HCT116 (cell line): Measurements from ENCODE around the gene RBM20. TPM values are rescaled to one million over a fixed set of nuclear protein-coding genes. Genes with fewer than 3 reads are reported as not detected.

Experiments
- ATAC-seq: fragments of 200-7000 bp; cut with Tn5 transposase; 2 replicates; pipeline ENCODE4 v1.9.1; 2020; ENCODE audit warnings: mild to moderate bottlenecking, moderate library complexity
- BruUV-seq: library from RNA; stranded (reverse); fragments of 400-500 nt; replicated peaks from 2 replicates; lab custom pipeline; 2021; lab: Mats Ljungman, UMichigan
- CTCF ChIA-PET: fragments of 300-600 bp; sonication (Branson Sonifier 250); formaldehyde crosslinking; loops from one replicate; lab custom pipeline; 2021; ENCODE audit warnings: antibody characterized with exemption; lab: Charles Lee
- POLR2A ChIA-PET: fragments of 300-600, 350-600 bp; sonication (Branson Sonifier 250); formaldehyde crosslinking; loops from one replicate; lab custom pipeline; 2021; ENCODE audit warnings: antibody characterized with exemption; lab: Charles Lee
- RAD21 ChIA-PET, 2 experiments: fragments of 300-600 bp; sonication (Branson Sonifier 250); formaldehyde crosslinking; loops; one replicate each; lab custom pipeline; 2023; ENCODE audit warnings: low total read pairs in 2 of 2; ENCODE audit not compliant: uncharacterized antibody in 2 of 2, unreplicated experiment in 2 of 2, low non-redundant PET in 1 of 2; lab: Charles Lee
- DNase-seq: peaks from one replicate; pipeline ENCODE4 v3.0.0-alpha.2; 2010; ENCODE audit warnings: low read depth, low spot score
- H2AFZ ChIP-seq: fragments of 200-600 bp; shearing (Covaris generic), sonication (generic); 2 replicates; pipeline ENCODE4 v1.6.1; 2017; ENCODE audit warnings: low read depth, mixed run types, mixed read lengths, antibody characterized with exemption, low read length; ENCODE audit not compliant: poor library complexity, severe bottlenecking
- H3K27ac ChIP-seq: 2 replicates; pipeline ENCODE4 v1.5.1; 2012; ENCODE audit warnings: low read depth, low read length
- H3K27me3 ChIP-seq: fragments of 200-600 bp; sonication (generic); 2 replicates; pipeline ENCODE4 v1.6.1; 2016; ENCODE audit warnings: mixed run types, low read length, mixed read lengths; ENCODE audit not compliant: insufficient read depth
- H3K36me3 ChIP-seq, 2 experiments: fragments of 200-500 bp in 1 of 2; fragments of 200-600 bp in 1 of 2; sonication (Bioruptor generic) in 1 of 2; sonication (generic) in 1 of 2; 2 replicates each; pipeline versions ENCODE4 v1.5.1 to v1.6.1; 2014 to 2016; ENCODE audit warnings: low read length in 2 of 2, inconsistent platforms in 1 of 2, mixed read lengths in 1 of 2, mixed run types in 1 of 2; ENCODE audit not compliant: insufficient read depth in 2 of 2, control insufficient read depth in 1 of 2
- H3K4me1 ChIP-seq, 2 experiments: fragments of 200-600 bp in 1 of 2; sonication (generic) in 1 of 2; 2 replicates each; pipeline versions ENCODE4 v1.5.1 to v1.6.1; 2012 to 2017; ENCODE audit warnings: low read length in 2 of 2, inconsistent platforms in 1 of 2, mild to moderate bottlenecking in 1 of 2, mixed read lengths in 1 of 2, mixed run types in 1 of 2, moderate library complexity in 1 of 2; ENCODE audit not compliant: insufficient read depth in 2 of 2, control insufficient read depth in 1 of 2
- H3K4me2 ChIP-seq: fragments of 200-600 bp; sonication (generic); 2 replicates; pipeline ENCODE4 v1.6.1; 2017; ENCODE audit warnings: mixed run types, low read length, mixed read lengths
- H3K4me3 ChIP-seq, 2 experiments: fragments of 200-600 bp in 1 of 2; sonication (generic) in 1 of 2; replicated peaks in 1 of 2; 2 replicates each; pipeline ENCODE4 v1.5.1; 2011 to 2016; ENCODE audit warnings: low read length in 2 of 2, control low read depth in 1 of 2, low read depth in 1 of 2, mild to moderate bottlenecking in 1 of 2, mixed read lengths in 1 of 2, mixed run types in 1 of 2
- H3K79me2 ChIP-seq: fragments of 200-600 bp; sonication (generic); 2 replicates; pipeline ENCODE4 v1.6.1; 2017; ENCODE audit warnings: mild to moderate bottlenecking, mixed run types, low read length, moderate library complexity, mixed read lengths; ENCODE audit not compliant: insufficient read depth
- H3K9ac ChIP-seq: fragments of 200-600 bp; sonication (generic); 2 replicates; pipeline ENCODE4 v1.6.1; 2016; ENCODE audit warnings: low read length, mixed read lengths
- H3K9me2 ChIP-seq: fragments of 200-600 bp; sonication (generic), shearing (Covaris generic); 2 replicates; pipeline ENCODE4 v1.6.1; 2017; ENCODE audit warnings: mixed run types, mild to moderate bottlenecking, moderate library complexity; ENCODE audit not compliant: insufficient read depth
- H3K9me3 ChIP-seq, 2 experiments: fragments of 200-500 bp in 1 of 2; fragments of 200-600 bp in 1 of 2; sonication (Bioruptor generic) in 1 of 2; sonication (generic) in 1 of 2; 2 replicates each; pipeline ENCODE4 v1.6.1; 2014 to 2017; ENCODE audit warnings: low read length in 2 of 2, mixed read lengths in 2 of 2, inconsistent platforms in 1 of 2, low read depth in 1 of 2, mild to moderate bottlenecking in 1 of 2, mixed run types in 1 of 2, moderate library complexity in 1 of 2; ENCODE audit not compliant: control insufficient read depth in 1 of 2, insufficient read depth in 1 of 2
- H4K20me1 ChIP-seq: fragments of 200-600 bp; sonication (generic), shearing (Covaris generic); 2 replicates; pipeline ENCODE4 v1.6.1; 2017; ENCODE audit warnings: mixed run types, mild to moderate bottlenecking, moderate library complexity; ENCODE audit not compliant: insufficient read depth
- CBX3 ChIP-seq: IDR thresholded peaks from 2 replicates; pipeline ENCODE4 v1.6.1; 2012; ENCODE audit warnings: low read depth
- CEBPB ChIP-seq: IDR thresholded peaks from 2 replicates; pipeline ENCODE4 v1.6.1; 2012; ENCODE audit warnings: low read depth
- ELF1 ChIP-seq: IDR thresholded peaks from 2 replicates; pipeline ENCODE4 v1.6.1; 2012; ENCODE audit warnings: low read depth, borderline replicate concordance
- EZH2 ChIP-seq: fragments of 200-600 bp; sonication (generic); IDR thresholded peaks from 2 replicates; pipeline ENCODE4 v1.6.1; 2017; ENCODE audit warnings: antibody characterized with exemption, mixed run types
- EZH2phosphoT487 ChIP-seq: fragments of 200-600 bp; IDR thresholded peaks from 2 replicates; pipeline ENCODE4 v1.6.1; 2018; ENCODE audit warnings: antibody characterized with exemption, borderline replicate concordance
- JUND ChIP-seq: IDR thresholded peaks from 2 replicates; pipeline ENCODE4 v1.6.1; 2012
- MAX ChIP-seq: IDR thresholded peaks from 2 replicates; pipeline ENCODE4 v1.6.1; 2012
- POLR2A ChIP-seq: IDR thresholded peaks from 2 replicates; pipeline ENCODE4 v1.7.0; 2011; ENCODE audit warnings: borderline replicate concordance; ENCODE audit not compliant: insufficient read depth, insufficient read length; ENCODE audit errors: extremely low read depth
- POLR2AphosphoS5 ChIP-seq: IDR thresholded peaks from 2 replicates; pipeline ENCODE4 v1.6.1; 2011; ENCODE audit warnings: mild to moderate bottlenecking, low read depth, low read length, moderate library complexity
- RAD21 ChIP-seq: IDR thresholded peaks from 2 replicates; pipeline ENCODE4 v1.6.1; 2012; ENCODE audit warnings: low read depth, mild to moderate bottlenecking
- REST ChIP-seq: IDR thresholded peaks from 2 replicates; pipeline ENCODE4 v1.6.1; 2012; ENCODE audit warnings: low read depth
- SP1 ChIP-seq: IDR thresholded peaks from 2 replicates; pipeline ENCODE4 v1.6.1; 2012; ENCODE audit warnings: low read depth
- SRF ChIP-seq: IDR thresholded peaks from 2 replicates; pipeline ENCODE4 v1.6.1; 2012; ENCODE audit warnings: low read depth
- TCF7L2 ChIP-seq: IDR thresholded peaks from 2 replicates; pipeline ENCODE4 v1.7.0; 2011; ENCODE audit warnings: borderline replicate concordance, inconsistent platforms; ENCODE audit not compliant: insufficient read depth, insufficient read length; ENCODE audit errors: extremely low read depth
- YY1 ChIP-seq: IDR thresholded peaks from 2 replicates; pipeline ENCODE4 v1.6.1; 2011; ENCODE audit warnings: low read length, low read depth, moderate library complexity, mild to moderate bottlenecking; ENCODE audit not compliant: insufficient replicate concordance; ENCODE audit errors: extremely low read depth
- ZBTB33 ChIP-seq: IDR thresholded peaks from 2 replicates; pipeline ENCODE4 v1.6.1; 2011; ENCODE audit warnings: mild to moderate bottlenecking, low read length, moderate library complexity; ENCODE audit not compliant: insufficient replicate concordance; ENCODE audit errors: extremely low read depth
- ZNF274 ChIP-seq: fragments of 200-500 bp; sonication (Bioruptor generic); IDR thresholded peaks from 2 replicates; pipeline ENCODE4 v1.6.1; 2014; ENCODE audit warnings: mild to moderate bottlenecking, low read depth, low read length, inconsistent platforms
- intact Hi-C: fragments of 100-400 bp; cut with micrococcal nuclease; formaldehyde crosslinking; loops from 2 replicates; pipeline ENCODE4 v1.10.0; 2022
- total RNA-seq: library from RNA; stranded (reverse); gene quantifications from one replicate; pipeline ENCODE4 v1.2.1, GENCODE V29; 2021; ENCODE audit not compliant: unreplicated experiment

The RBM20 gene
- total RNA-seq, 1 experiment from 2014 or later: 2.0 TPM

- Histone ChIP-seq H4K20me1 (no peaks in the 10 kb centered on the region), H3K36me3 (no peaks in the 10 kb centered on the region), H3K27me3 (no peaks in the 10 kb centered on the region), H3K9me2 (no peaks in the 10 kb centered on the region), H3K9ac (no peak overlapping the region), H3K4me3 (no peak overlapping the region), H2AFZ (no peak overlapping the region), H3K4me1 (no peaks in the 10 kb centered on the region), H3K27ac (no peak overlapping the region), H3K79me2 (no peaks in the 10 kb centered on the region), H3K9me3 (no peaks in the 10 kb centered on the region), H3K4me2 (no peak overlapping the region)
- ATAC-seq: no peak
- intact Hi-C loops: no loop called here
- ChIA-PET CTCF (no interaction called here), POLR2A (no interaction called here), RAD21 (no interaction called here)
- no TSS peak for BruUV-seq
- TF ChIP-seq SP1 (no peak), CBX3 (no peak), CEBPB (no peak), JUND (no peak), YY1 (no peak), POLR2AphosphoS5 (no peak), RAD21 (no peak), TCF7L2 (no peak), SRF (no peak), REST (no peak), EZH2phosphoT487 (no peak), ELF1 (no peak), EZH2 (no peak), ZNF274 (no peak), POLR2A (no peak), ZBTB33 (no peak), MAX (no peak)
- DNase-seq: no peak
These were observed 183.7 kb downstream of the RBM20 start for GRCh38 chr10:110827875-110828274.
